ENCODE data around the gene PIWIL4.

The PIWIL4 gene

DNA sequence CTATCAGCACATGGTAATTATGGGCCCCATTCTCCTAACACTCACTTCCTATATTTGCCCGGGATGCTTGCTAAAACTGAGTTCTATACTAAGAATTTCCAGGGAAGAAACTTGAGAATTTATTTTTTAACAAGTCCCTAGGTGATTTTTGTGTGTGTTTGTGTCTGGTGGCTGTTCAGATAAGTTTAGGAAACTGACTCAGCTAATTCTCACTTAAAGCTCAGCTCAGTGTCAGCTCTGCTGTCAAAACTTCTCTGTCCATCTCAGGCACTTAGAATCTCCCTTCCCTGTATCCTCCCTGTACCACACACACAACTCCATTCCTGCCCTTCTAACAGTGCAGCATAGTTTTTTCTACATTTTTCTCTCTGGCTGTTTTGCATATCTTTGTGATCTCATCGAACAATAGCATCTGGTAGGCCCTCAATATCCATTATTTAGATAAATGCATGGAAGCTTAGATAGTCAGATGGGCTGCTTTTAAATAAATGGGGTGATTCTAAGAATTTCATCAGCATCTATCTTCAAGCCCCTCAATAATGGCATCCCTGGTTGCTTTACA lies 69.3 kb downstream of the PIWIL4 start:
- no peaks in the 10 kb centered on the region for H3K36me3 ChIP-seq (ENCODE audit: control insufficient read depth in 2 of 2, insufficient read depth in 1 of 2, low read length in 2 of 2)
- no peak for TF ChIP-seq ZFP41 (tag by site-specific recombination; IDR thresholded peaks at IDR 0.05; ENCODE audit: borderline replicate concordance)
- TF ChIP-seq ZNF366 (tag by site-specific recombination; conservative IDR thresholded peaks at IDR 0.05): no peak
- TF ChIP-seq ZNF529 (tag by site-specific recombination; IDR thresholded peaks at IDR 0.05; ENCODE audit: insufficient replicate concordance): no peak
- no peak for TF ChIP-seq ZIC2 (tag by site-specific recombination; IDR thresholded peaks at IDR 0.05)
- TF ChIP-seq, protein P1, sequence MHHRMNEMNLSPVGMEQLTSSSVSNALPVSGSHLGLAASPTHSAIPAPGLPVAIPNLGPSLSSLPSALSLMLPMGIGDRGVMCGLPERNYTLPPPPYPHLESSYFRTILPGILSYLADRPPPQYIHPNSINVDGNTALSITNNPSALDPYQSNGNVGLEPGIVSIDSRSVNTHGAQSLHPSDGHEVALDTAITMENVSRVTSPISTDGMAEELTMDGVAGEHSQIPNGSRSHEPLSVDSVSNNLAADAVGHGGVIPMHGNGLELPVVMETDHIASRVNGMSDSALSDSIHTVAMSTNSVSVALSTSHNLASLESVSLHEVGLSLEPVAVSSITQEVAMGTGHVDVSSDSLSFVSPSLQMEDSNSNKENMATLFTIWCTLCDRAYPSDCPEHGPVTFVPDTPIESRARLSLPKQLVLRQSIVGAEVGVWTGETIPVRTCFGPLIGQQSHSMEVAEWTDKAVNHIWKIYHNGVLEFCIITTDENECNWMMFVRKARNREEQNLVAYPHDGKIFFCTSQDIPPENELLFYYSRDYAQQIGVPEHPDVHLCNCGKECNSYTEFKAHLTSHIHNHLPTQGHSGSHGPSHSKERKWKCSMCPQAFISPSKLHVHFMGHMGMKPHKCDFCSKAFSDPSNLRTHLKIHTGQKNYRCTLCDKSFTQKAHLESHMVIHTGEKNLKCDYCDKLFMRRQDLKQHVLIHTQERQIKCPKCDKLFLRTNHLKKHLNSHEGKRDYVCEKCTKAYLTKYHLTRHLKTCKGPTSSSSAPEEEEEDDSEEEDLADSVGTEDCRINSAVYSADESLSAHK (tag by site-specific recombination; IDR thresholded peaks at IDR 0.05): no peak
- TF ChIP-seq, protein P2, sequence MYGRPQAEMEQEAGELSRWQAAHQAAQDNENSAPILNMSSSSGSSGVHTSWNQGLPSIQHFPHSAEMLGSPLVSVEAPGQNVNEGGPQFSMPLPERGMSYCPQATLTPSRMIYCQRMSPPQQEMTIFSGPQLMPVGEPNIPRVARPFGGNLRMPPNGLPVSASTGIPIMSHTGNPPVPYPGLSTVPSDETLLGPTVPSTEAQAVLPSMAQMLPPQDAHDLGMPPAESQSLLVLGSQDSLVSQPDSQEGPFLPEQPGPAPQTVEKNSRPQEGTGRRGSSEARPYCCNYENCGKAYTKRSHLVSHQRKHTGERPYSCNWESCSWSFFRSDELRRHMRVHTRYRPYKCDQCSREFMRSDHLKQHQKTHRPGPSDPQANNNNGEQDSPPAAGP (tag by site-specific recombination; IDR thresholded peaks at IDR 0.05): no peak
- TF ChIP-seq, protein P3, sequence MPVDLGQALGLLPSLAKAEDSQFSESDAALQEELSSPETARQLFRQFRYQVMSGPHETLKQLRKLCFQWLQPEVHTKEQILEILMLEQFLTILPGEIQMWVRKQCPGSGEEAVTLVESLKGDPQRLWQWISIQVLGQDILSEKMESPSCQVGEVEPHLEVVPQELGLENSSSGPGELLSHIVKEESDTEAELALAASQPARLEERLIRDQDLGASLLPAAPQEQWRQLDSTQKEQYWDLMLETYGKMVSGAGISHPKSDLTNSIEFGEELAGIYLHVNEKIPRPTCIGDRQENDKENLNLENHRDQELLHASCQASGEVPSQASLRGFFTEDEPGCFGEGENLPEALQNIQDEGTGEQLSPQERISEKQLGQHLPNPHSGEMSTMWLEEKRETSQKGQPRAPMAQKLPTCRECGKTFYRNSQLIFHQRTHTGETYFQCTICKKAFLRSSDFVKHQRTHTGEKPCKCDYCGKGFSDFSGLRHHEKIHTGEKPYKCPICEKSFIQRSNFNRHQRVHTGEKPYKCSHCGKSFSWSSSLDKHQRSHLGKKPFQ (tag by site-specific recombination; IDR thresholded peaks at IDR 0.05): no peak
- TF ChIP-seq, protein P4, sequence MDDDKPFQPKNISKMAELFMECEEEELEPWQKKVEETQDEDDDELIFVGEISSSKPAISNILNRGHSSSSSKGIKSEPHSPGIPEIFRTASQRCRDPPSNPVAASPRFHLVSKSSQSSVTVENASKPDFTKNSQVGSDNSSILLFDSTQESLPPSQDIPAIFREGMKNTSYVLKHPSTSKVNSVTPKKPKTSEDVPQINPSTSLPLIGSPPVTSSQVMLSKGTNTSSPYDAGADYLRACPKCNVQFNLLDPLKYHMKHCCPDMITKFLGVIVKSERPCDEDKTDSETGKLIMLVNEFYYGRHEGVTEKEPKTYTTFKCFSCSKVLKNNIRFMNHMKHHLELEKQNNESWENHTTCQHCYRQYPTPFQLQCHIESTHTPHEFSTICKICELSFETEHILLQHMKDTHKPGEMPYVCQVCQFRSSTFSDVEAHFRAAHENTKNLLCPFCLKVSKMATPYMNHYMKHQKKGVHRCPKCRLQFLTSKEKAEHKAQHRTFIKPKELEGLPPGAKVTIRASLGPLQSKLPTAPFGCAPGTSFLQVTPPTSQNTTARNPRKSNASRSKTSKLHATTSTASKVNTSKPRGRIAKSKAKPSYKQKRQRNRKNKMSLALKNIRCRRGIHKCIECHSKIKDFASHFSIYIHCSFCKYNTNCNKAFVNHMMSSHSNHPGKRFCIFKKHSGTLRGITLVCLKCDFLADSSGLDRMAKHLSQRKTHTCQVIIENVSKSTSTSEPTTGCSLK (tag by site-specific recombination; IDR thresholded peaks at IDR 0.05): no peak
- TF ChIP-seq ZNF776 (tag by site-specific recombination; IDR thresholded peaks at IDR 0.05; ENCODE audit: borderline replicate concordance): no peak
- TF ChIP-seq ZFHX2 (tag by site-specific recombination; conservative IDR thresholded peaks at IDR 0.05): no peak
- no peak for TF ChIP-seq SP2 (tag by site-specific recombination; IDR thresholded peaks at IDR 0.05)
- no peak for TF ChIP-seq BCL11A (tag by site-specific recombination; IDR thresholded peaks at IDR 0.05; ENCODE audit: low read depth)
- TF ChIP-seq GLIS1 (tag by site-specific recombination; IDR thresholded peaks at IDR 0.05): no peak
- no peak for TF ChIP-seq ZNF660 (tag by site-specific recombination; IDR thresholded peaks at IDR 0.05)
- no peak for TF ChIP-seq ZNF785 (tag by site-specific recombination; IDR thresholded peaks at IDR 0.05)
- no peaks in the 10 kb centered on the region for H3K4me1 ChIP-seq (ENCODE audit: control insufficient read depth, insufficient read depth, low read length)
- ChIA-PET CTCF (interaction anchor here (0.6 to 2.0 kb wide), 4 partner anchors 13 to 1659 kb away, joined by 3 to 11 read pairs (median 4); no protein-coding TSS in a partner anchor), POLR2A (no interaction called here)
- H3K4me3 ChIP-seq (ENCODE audit: low read depth, low read length): no peak overlapping the region
- H3K9me3 ChIP-seq (ENCODE audit: control insufficient read depth, insufficient read depth, low read depth, low read length): no peaks in the 10 kb centered on the region
- H3K27ac ChIP-seq (ENCODE audit: extremely low read depth, low read depth, low read length): no peak overlapping the region

DNA sequence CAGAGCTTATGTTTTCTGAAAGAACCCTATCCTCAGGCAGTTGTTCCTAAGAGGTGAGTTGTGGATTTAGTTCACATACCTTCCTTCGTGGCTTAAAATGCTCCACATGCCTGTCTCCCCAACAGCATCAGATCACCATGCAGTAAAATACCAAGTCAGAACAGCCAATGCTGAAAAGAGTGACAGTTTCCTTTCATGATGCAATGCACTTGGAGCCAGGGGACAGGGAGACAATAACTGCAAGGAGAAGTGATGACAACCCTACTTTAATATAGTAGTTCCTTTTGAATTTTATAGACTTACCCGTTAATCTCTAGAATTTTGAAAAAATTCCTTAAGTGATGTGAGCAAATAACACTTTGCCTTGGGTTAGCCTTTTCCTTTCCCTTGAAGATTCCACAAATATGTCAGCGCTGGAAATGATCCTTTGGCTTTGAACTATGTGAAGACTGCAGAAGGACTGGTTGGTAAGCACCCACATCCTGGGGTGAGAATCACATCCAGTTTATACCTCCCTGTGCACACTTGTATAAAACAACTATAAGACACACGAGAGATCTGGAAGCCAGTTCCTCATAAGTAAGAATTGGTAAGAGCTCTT lies 71.2 kb downstream of the PIWIL4 start:
- CTCF ChIA-PET: interaction anchor here (0.8 kb wide), 1 partner anchor 743 kb away, joined by 3 read pairs; no protein-coding TSS in a partner anchor
- Histone ChIP-seq H3K27ac (ENCODE audit: extremely low read depth, low read depth, low read length) (no peak overlapping the region), H3K36me3 (ENCODE audit: control insufficient read depth in 2 of 2, insufficient read depth in 1 of 2, low read length in 2 of 2) (no peaks in the 10 kb centered on the region), H3K4me1 (ENCODE audit: control insufficient read depth, insufficient read depth, low read length) (no peaks in the 10 kb centered on the region), H3K9me3 (ENCODE audit: control insufficient read depth, insufficient read depth, low read depth, low read length) (no peaks in the 10 kb centered on the region), H3K4me3 (ENCODE audit: low read depth, low read length) (no peak overlapping the region)
- POLR2A ChIA-PET: no interaction called here
- TF ChIP-seq, protein P4 (tag by site-specific recombination; IDR thresholded peaks at IDR 0.05): no peak
- no peak for TF ChIP-seq KLF1 (tag by site-specific recombination; IDR thresholded peaks at IDR 0.05)
- no peak for TF ChIP-seq ZNF155 (tag by site-specific recombination; IDR thresholded peaks at IDR 0.05)
- no peak for TF ChIP-seq ZNF629 (tag by site-specific recombination; IDR thresholded peaks at IDR 0.05)
- no peak for TF ChIP-seq ZNF544 (tag by site-specific recombination; IDR thresholded peaks at IDR 0.05)
- TF ChIP-seq, protein P5, sequence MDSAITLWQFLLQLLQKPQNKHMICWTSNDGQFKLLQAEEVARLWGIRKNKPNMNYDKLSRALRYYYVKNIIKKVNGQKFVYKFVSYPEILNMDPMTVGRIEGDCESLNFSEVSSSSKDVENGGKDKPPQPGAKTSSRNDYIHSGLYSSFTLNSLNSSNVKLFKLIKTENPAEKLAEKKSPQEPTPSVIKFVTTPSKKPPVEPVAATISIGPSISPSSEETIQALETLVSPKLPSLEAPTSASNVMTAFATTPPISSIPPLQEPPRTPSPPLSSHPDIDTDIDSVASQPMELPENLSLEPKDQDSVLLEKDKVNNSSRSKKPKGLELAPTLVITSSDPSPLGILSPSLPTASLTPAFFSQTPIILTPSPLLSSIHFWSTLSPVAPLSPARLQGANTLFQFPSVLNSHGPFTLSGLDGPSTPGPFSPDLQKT (IDR thresholded peaks at IDR 0.05; ENCODE audit: borderline replicate concordance, low read depth, low read length): no peak
- no peak for TF ChIP-seq ZNF660 (tag by site-specific recombination; IDR thresholded peaks at IDR 0.05)
- TF ChIP-seq ZBTB48 (tag by site-specific recombination; IDR thresholded peaks at IDR 0.05): no peak
- TF ChIP-seq, protein P2 (tag by site-specific recombination; IDR thresholded peaks at IDR 0.05): no peak
- no peak for TF ChIP-seq FEZF1 (tag by site-specific recombination; IDR thresholded peaks at IDR 0.05)
